AG04450 (cell line): ENCODE results near the gene COL20A1. TPM values are rescaled to one million over a fixed set of nuclear protein-coding genes. Genes with fewer than 3 reads are reported as not detected.

Source experiments
- CTCF ChIA-PET: fragments of 300-600, 350-600 bp; formaldehyde crosslinking; extraction: SDS; loops from one replicate; lab custom pipeline; 2022; ENCODE audit warnings: antibody characterized with exemption, inconsistent platforms; lab: Charles Lee
- POLR2A ChIA-PET: fragments of 350-600 bp; formaldehyde crosslinking; extraction: SDS; loops from one replicate; lab custom pipeline; 2021; ENCODE audit warnings: antibody characterized with exemption, inconsistent platforms; lab: Yijun Ruan, JAX
- DNase-seq: peaks from one replicate; pipeline ENCODE4 v3.0.0-alpha.2; 2011; ENCODE audit warnings: low read depth, low spot score
- H3K27ac ChIP-seq: one replicate; pipeline ENCODE4 v1.5.1; 2012; ENCODE audit warnings: low read depth, low read length, control low read depth
- H3K27me3 ChIP-seq: one replicate; pipeline ENCODE4 v1.6.0; 2012; ENCODE audit warnings: low read length; ENCODE audit not compliant: control insufficient read depth, insufficient read depth
- H3K4me3 ChIP-seq: 2 replicates; pipeline ENCODE4 v1.5.1; 2011; ENCODE audit warnings: mild to moderate bottlenecking, low read depth, low read length, control low read depth
- H3K9me3 ChIP-seq: 2 replicates; pipeline ENCODE4 v1.5.1; 2012; ENCODE audit warnings: low read length; ENCODE audit not compliant: control insufficient read depth, insufficient read depth
- polyA plus RNA-seq: library from polyadenylated mRNA; depleted of rRNA; stranded (reverse); fragments of >200 nt; gene quantifications from 2 replicates; pipeline ENCODE4 v1.2.3, GENCODE V29; 2011
- TF ChIP-seq, protein P1 (sequence below): IDR thresholded peaks from 2 replicates; pipeline ENCODE4 v1.5.1; 2011; ENCODE audit warnings: low read depth, low read length, control low read depth, inconsistent platforms

The COL20A1 gene
- polyA plus RNA-seq, 1 experiment = not detected

DNA sequence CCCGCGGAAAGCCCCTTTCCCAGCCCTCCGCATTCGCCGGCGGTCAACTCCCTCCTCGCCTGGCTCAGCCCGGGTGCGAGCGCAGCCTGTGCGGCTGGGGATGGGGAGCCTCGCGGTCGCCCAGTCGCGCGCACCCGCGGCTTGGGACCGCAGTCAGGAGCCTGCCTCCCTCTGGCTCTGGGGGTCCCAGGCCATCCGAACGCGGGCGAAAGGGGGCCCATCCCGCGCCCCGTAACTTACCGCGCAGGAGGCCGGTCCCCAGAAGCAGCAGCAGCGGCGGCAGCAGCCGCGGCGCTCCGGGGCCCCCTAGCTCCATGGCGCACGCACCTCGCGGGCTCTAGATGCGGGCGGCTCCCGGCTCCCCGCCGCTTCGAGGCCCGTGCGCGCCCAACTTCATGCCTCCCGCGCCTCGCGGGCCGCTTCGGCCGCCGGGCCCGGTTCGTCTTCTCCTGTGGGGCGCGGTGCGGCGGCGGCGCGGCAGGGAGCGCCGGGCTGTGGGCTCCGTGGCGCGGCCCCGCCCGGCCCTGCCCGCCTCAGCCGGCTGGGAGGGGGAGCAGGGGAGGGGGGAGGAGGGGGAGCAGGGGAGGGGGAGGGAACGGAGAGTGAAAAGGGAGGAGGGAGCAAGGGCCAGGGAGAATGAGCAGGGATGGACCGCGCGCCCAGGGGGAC, 68.0 kb downstream of the COL20A1 start, which contains the start of gene CHRNA4:
CHRNA4 (minus strand) TSS at position 500 of the 669 bp plus-strand sequence; CDS start at position 316, 184 bp downstream.
- H3K9me3 ChIP-seq = peaks cover 32% of the 10 kb centered on the region
- TF ChIP-seq, protein P1, sequence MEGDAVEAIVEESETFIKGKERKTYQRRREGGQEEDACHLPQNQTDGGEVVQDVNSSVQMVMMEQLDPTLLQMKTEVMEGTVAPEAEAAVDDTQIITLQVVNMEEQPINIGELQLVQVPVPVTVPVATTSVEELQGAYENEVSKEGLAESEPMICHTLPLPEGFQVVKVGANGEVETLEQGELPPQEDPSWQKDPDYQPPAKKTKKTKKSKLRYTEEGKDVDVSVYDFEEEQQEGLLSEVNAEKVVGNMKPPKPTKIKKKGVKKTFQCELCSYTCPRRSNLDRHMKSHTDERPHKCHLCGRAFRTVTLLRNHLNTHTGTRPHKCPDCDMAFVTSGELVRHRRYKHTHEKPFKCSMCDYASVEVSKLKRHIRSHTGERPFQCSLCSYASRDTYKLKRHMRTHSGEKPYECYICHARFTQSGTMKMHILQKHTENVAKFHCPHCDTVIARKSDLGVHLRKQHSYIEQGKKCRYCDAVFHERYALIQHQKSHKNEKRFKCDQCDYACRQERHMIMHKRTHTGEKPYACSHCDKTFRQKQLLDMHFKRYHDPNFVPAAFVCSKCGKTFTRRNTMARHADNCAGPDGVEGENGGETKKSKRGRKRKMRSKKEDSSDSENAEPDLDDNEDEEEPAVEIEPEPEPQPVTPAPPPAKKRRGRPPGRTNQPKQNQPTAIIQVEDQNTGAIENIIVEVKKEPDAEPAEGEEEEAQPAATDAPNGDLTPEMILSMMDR = no peak
- H3K27me3 ChIP-seq = peaks cover 11% of the 10 kb centered on the region
- DNase-seq = no peak
- ChIA-PET POLR2A (no interaction called here), CTCF (no interaction called here)
- no peak within 1 kb of the TSS for H3K27ac ChIP-seq
- H3K4me3 ChIP-seq = no peak within 1 kb of the TSS

DNA sequence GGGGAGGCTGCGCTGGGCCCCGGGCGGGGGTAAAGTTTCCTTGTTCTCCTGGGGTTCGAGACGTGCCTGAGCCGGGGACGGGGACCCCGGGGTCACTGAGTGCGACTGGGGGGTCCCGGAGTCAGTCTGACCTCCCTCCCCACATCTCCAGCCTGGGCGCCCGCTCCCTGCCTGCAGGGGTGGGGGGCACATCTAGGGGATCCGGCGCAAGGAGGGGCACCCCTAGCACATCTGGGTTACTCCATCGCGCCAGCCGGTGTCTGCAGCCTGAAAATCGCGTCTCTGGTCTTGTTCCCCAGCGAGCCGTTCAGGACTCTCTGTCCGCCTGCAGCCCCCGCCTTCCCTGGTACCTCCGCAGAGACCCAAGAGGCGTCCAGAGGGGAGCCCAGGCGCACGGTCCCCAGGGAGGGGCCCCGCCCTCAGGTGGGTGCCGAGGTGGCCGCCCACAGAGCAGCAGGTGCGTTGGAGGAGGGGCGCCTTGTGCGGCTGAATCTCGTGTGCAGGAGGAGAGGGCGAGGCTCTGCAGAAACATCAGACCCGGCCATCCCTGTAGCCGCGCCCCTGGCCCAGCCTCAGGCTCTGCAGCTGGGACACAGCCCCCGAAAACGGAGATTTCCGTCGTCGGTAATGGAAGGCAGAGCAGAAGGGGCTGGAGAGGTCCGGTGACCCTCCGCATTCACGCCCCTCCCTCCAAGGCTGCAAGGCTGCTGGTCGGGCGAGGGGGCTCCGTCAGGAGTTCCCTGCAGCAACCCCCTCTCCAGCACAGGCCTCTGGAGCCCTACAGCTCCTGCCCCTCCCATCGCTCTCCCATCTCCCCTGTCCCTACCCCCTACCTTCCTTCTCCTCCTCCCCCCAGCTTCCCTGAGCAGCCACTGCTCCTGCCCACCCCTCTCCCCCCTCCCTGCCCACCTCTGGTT, 68.8 kb downstream of the COL20A1 start:
- Histone ChIP-seq H3K4me3 (no peak overlapping the region), H3K9me3 (peaks cover 27% of the 10 kb centered on the region), H3K27me3 (peaks cover 11% of the 10 kb centered on the region), H3K27ac (no peak overlapping the region)
- TF ChIP-seq, protein P1 = no peak
- no peak for DNase-seq
- CTCF ChIA-PET = no interaction called here
- POLR2A ChIA-PET = no interaction called here

DNA sequence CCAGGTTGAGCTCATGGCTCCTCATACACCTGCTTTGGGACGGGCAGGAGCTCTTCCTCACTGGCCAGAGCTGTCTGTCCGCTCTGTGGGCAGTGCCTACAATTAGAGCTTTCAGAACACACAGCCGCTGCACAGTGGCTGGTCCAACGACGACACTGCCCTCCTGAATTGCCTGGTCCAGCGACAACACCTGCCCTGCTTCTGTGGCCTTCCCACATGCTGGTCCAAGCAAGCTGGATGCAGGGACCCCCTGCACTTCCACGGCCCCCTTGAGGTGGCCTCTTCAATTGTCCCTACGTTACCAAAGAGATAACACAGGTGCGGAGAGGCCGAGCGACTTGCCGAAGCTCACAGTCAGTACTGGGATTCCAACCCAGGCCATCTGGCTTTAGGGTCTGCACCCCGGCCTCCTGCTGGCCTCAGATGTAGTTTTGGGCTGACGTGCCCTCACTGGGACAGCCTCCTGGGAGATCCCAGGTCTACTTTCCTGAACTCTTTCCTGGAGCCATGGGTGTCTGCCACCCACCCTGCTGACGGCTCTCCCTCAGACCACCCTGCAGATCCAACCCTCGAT, 69.5 kb downstream of the COL20A1 start:
- DNase-seq = no peak
- no peak overlapping the region for H3K27ac ChIP-seq
- ChIA-PET POLR2A (no interaction called here), CTCF (no interaction called here)
- H3K4me3 ChIP-seq = no peak overlapping the region
- H3K27me3 ChIP-seq = peaks cover 11% of the 10 kb centered on the region
- peaks cover 20% of the 10 kb centered on the region; the same call in 1 of the 2 replicates for H3K9me3 ChIP-seq
- TF ChIP-seq, protein P1 = no peak

DNA sequence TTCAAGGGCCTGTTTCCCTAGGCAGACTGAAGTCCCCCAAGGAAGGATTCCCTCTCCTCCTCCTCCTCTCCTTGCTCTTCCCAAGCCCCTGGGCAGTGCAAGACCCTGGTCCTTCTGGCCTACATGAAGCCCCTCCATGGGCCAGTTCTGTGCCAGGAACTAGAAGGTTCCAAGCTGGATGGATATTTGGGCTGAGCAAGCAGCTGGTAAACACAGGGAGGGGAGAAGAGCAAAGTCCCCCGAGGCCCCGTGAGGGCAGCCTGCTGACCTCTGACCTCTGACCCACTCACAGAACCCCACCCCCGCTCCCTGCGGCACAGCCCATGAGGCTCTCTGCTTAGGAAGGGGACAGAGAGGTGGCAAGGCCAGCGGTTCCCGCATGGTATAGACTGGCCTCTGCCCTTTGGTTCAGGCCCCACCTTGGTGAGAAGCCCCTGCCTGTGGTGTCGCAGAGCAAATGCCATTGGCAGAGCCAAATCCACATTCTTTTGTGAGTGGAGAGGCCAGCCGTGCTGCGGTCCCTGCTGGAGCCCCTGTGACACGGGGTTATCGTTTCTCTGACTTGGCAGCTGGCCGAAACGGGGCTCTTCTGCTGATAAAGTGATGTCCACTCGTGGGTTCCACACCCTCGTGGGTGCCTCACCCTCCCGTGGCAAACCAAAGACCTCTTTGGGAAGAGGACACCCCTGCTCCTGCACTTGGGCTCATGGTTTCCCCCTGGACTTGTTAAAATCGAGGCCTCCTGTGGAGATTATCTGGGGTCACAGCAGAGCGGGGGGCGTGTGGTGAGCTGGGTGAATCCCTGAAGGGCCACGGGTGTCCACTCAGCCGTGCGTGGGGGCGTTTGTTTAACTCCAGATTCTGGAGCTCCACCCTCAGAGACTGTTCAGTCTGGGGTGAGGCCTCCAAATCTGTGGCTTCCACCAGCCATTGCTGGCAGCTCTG, 70.3 kb downstream of the COL20A1 start:
- ChIA-PET CTCF (no interaction called here), POLR2A (no interaction called here)
- no peak for DNase-seq
- Histone ChIP-seq H3K27ac (no peak overlapping the region), H3K9me3 (peaks cover 13% of the 10 kb centered on the region; the same call in 1 of the 2 replicates), H3K4me3 (no peak overlapping the region), H3K27me3 (peaks cover 11% of the 10 kb centered on the region)
- TF ChIP-seq, protein P1 = no peak
